Esophagus muscularis mucosa (tissue), 4 donors: Measurements from ENCODE around the gene HAUS1. TPM values are rescaled to one million over a fixed set of nuclear protein-coding genes. Genes with fewer than 3 reads are reported as not detected.

Source experiments
- DNase-seq: peaks from one replicate; pipeline ENCODE4 v3.0.0-alpha.2; 2017; ENCODE audit errors: extremely low spot score
- H3K27ac ChIP-seq, 4 donors: fragments of 200-600 bp; sonication (generic); replicated peaks in 1 of 4; 1 replicate in 3 of 4; 2 replicates in 1 of 4; pipeline ENCODE4 v1.5.1; 2016 to 2019; ENCODE audit warnings: mild to moderate bottlenecking in 1 of 4
- H3K27me3 ChIP-seq, 4 donors: fragments of 200-600 bp; sonication (generic); one replicate each; pipeline versions ENCODE4 v1.5.1 to v1.6.0; 2016 to 2019
- H3K36me3 ChIP-seq, 4 donors: fragments of 200-600 bp; sonication (generic); one replicate each; pipeline ENCODE4 v1.5.1; 2016 to 2019
- H3K4me1 ChIP-seq, 4 donors: fragments of 200-600 bp; sonication (generic); one replicate each; pipeline ENCODE4 v1.5.1; 2016 to 2019
- H3K4me3 ChIP-seq, 4 donors: fragments of 200-600 bp; sonication (generic); 1 replicate in 2 of 4; 2 replicates in 2 of 4; pipeline ENCODE4 v1.5.1; 2016 to 2019; ENCODE audit warnings: mild to moderate bottlenecking in 4 of 4, moderate library complexity in 1 of 4
- H3K9me3 ChIP-seq, 4 donors: fragments of 200-600 bp; sonication (generic); 1 replicate in 3 of 4; 2 replicates in 1 of 4; pipeline ENCODE4 v1.5.1; 2016 to 2019
- EP300 ChIP-seq: sonication (generic); formaldehyde crosslinking; IDR thresholded peaks from one replicate; pipeline ENCODE4 v1.6.1; 2017; ENCODE audit warnings: antibody characterized with exemption
- POLR2A ChIP-seq: fragments of 450-650 bp; IDR thresholded peaks from one replicate; pipeline ENCODE4 v1.6.1; 2017; ENCODE audit warnings: antibody characterized with exemption, moderate library complexity, mild to moderate bottlenecking, low read depth
- POLR2AphosphoS5 ChIP-seq, 2 donors: sonication (generic); formaldehyde crosslinking; IDR thresholded peaks; one replicate each; pipeline ENCODE4 v1.6.1; 2017; ENCODE audit warnings: antibody characterized with exemption in 2 of 2
- WGBS: methylation state at CpG from one replicate; pipeline ENCODE4 v1.1.5; 2018; 5-methylcytosine and 5-hydroxymethylcytosine counted together
- intact Hi-C: fragments of 100-400 bp; cut with DNase I; formaldehyde crosslinking; loops from one replicate; pipeline ENCODE4 v1.15.1; 2023
- total RNA-seq, 4 donors: library from RNA; depleted of rRNA; stranded (reverse); fragments of >200 nt; gene quantifications; one replicate each; pipeline versions ENCODE4 v1.1.0 to v1.2.1, GENCODE V29; 2016
- TF ChIP-seq, protein P1 (sequence below), 3 experiments: fragments of 200-600 bp in 2 of 3; fragments of 450-650 bp in 1 of 3; sonication (generic) in 2 of 3; IDR thresholded peaks; one replicate each; pipeline ENCODE4 v1.5.1; 2017 to 2019; ENCODE audit warnings: antibody characterized with exemption in 3 of 3, mild to moderate bottlenecking in 2 of 3, moderate library complexity in 1 of 3

The HAUS1 gene
- 10 to 100 TPM; 31.9 to 48.3 (median 34.8) TPM for total RNA-seq

DNA sequence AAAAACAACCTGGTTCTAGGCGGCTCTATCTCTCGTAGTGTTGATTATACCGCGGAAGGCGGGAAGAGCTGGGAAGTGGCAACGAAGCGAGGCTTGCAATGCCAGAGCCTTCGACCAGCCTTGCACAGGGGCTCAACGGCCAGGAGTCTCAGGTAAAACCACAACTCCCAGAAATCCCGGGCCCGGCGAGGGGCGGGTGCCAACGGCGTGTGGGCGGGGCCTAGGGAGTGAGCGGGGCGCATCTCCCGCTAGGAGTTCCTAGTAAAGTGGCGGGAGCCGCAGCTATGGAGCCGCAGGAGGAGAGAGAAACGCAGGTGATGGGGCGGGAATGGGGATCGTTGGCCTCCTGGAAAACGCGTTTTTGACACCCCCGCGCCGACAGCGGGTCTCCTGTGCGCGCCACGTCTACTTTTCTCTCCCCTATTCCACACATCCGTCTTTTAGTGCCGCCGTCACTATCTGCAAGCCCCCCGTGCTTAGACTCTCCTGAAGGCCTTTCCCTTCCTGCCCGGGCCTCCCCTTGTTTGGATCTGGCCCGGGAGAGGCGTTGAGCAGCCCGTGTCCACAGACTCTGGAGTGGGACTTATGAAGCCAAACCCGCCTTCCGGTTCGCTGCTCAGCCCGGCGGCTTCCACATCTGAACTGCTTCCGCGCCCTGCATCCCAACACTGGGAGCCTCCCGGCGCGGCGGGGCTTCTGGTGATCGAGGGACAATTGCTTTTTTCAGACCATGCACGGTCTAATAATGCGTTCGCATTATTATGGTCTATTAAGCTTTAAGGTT is at the start of gene HAUS1:
Gene HAUS1 (plus strand): TSS at position 258 of the 784 bp plus-strand sequence. CDS start 27 bp downstream, at position 285.
- H3K27me3 ChIP-seq: no peaks in the 10 kb centered on the region
- TF ChIP-seq POLR2A: no peak
- peak; percentile 83 to 86 for TF ChIP-seq POLR2AphosphoS5 (IDR thresholded peaks at IDR 0.05)
- intact Hi-C loops: no loop called here
- no peaks in the 10 kb centered on the region for H3K9me3 ChIP-seq
- peak within 1 kb of the TSS; percentile 76 to 93 (median 83) for H3K4me3 ChIP-seq
- H3K4me1 ChIP-seq: peaks cover 4 to 21% (median 18%) of the 10 kb centered on the region in 4 donors
- peak; percentile 97 for DNase-seq
- WGBS: under 1% methylated on average over 35 of the region's 57 CpGs
- H3K36me3 ChIP-seq: peaks cover 0 to 25% (median 5%) of the 10 kb centered on the region in 4 donors
- H3K27ac ChIP-seq: peak within 1 kb of the TSS; percentile 85 to 91 (median 88)

DNA sequence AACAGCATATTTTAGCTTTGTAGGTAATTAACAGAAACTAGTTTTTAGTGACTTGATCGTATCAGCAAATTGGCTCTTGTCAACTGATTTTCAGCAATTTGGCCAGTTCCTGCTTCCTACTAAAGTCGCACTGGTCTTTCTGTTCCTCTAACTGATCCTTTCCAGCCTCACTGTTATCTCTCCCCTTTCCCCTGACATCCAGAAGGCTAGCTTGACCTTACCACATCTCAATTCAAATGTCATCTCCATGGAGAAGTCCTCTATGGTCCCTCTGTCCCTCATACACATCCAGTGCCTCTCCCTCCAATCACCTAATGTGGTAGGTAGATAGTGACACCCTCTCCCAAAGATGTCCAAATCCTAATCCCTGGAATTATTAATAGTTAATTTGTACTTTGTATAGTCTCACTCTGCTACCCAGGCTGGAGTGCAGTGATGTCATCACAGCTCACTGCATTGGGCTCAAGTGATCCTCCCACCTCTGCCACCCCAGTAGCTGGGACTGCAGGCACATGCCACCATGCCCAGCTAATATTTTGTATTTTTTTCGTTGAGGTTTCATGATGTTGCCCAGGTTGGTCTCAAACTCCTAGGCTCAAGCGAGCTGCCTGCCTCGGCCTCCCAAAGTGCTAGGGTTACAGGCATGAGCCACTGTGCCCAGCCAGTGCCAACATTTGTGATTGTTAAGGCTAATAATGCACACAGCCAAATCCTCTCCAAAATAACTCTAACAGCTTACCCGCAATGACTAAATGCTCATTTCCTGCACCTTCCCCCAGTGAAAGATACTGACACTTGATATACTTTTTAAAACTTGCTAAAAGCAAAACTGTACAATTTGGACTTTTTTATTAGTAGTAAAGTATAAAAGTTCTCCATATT is 49.0 kb upstream of the HAUS1 start:
- intact Hi-C loops: no loop called here
- H3K9me3 ChIP-seq: no peaks in the 10 kb centered on the region
- H3K27me3 ChIP-seq: no peaks in the 10 kb centered on the region
- H3K4me1 ChIP-seq: peaks cover 0 to 7% (median 2%) of the 10 kb centered on the region in 4 donors
- no peak overlapping the region for H3K27ac ChIP-seq
- 78% methylated on average over 6 of the region's 6 CpGs for WGBS
- TF ChIP-seq POLR2AphosphoS5 (IDR thresholded peaks at IDR 0.05) (no peak), EP300 (no peak), POLR2A (no peak)
- TF ChIP-seq, protein P1, sequence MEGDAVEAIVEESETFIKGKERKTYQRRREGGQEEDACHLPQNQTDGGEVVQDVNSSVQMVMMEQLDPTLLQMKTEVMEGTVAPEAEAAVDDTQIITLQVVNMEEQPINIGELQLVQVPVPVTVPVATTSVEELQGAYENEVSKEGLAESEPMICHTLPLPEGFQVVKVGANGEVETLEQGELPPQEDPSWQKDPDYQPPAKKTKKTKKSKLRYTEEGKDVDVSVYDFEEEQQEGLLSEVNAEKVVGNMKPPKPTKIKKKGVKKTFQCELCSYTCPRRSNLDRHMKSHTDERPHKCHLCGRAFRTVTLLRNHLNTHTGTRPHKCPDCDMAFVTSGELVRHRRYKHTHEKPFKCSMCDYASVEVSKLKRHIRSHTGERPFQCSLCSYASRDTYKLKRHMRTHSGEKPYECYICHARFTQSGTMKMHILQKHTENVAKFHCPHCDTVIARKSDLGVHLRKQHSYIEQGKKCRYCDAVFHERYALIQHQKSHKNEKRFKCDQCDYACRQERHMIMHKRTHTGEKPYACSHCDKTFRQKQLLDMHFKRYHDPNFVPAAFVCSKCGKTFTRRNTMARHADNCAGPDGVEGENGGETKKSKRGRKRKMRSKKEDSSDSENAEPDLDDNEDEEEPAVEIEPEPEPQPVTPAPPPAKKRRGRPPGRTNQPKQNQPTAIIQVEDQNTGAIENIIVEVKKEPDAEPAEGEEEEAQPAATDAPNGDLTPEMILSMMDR (IDR thresholded peaks at IDR 0.05): no peak
- DNase-seq: no peak
- H3K4me3 ChIP-seq: no peak overlapping the region
- no peaks in the 10 kb centered on the region for H3K36me3 ChIP-seq

- peaks cover 0 to 7% (median 2%) of the 10 kb centered on the region in 4 donors for H3K4me1 ChIP-seq
- intact Hi-C loops: no loop called here
- no peaks in the 10 kb centered on the region for H3K9me3 ChIP-seq
- 57% methylated on average over 4 of the region's 4 CpGs for WGBS
- H3K4me3 ChIP-seq: no peak overlapping the region
- TF ChIP-seq POLR2AphosphoS5 (IDR thresholded peaks at IDR 0.05) (no peak), POLR2A (no peak), EP300 (no peak)
- TF ChIP-seq, protein P1 (IDR thresholded peaks at IDR 0.05): no peak
- no peaks in the 10 kb centered on the region for H3K27me3 ChIP-seq
- DNase-seq: no peak
- H3K36me3 ChIP-seq: no peaks in the 10 kb centered on the region
- no peak overlapping the region for H3K27ac ChIP-seq
Observed at GRCh38 chr18:46055838-46056230, 48.4 kb upstream of the HAUS1 start.

DNA sequence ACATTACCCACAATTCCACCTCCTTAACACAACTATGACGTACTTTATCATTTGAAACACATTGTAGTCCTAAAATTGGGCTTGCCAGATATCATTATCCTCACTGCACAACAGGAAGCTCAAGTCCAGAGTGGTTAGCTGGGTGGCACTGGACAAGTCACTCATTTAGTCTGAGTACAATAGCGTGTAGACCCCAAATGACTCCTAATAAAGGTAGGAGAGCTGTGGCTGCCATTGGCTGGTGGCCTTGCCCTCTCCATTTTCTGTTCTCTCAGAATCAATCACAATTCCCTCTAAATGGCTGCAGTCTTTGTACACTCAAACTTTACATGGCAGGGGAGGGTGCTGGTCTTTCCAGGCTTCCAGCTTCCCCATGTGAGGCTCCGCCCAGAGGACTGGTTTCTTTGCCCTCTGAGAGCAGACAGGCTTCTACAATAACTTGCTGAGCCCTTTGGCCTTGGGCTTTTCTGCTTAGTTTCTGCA is 43.8 kb upstream of the HAUS1 start:
- no peak for DNase-seq
- intact Hi-C loops: no loop called here
- Histone ChIP-seq H3K36me3 (no peaks in the 10 kb centered on the region), H3K27me3 (no peaks in the 10 kb centered on the region), H3K9me3 (no peaks in the 10 kb centered on the region), H3K27ac (no peak overlapping the region), H3K4me1 (no peaks in the 10 kb centered on the region), H3K4me3 (no peak overlapping the region)
- 88% methylated on average over 3 of the region's 3 CpGs for WGBS
- TF ChIP-seq POLR2AphosphoS5 (IDR thresholded peaks at IDR 0.05): no peak
- TF ChIP-seq, protein P1 (IDR thresholded peaks at IDR 0.05): no peak
- no peak for TF ChIP-seq POLR2A
- no peak for TF ChIP-seq EP300

DNA sequence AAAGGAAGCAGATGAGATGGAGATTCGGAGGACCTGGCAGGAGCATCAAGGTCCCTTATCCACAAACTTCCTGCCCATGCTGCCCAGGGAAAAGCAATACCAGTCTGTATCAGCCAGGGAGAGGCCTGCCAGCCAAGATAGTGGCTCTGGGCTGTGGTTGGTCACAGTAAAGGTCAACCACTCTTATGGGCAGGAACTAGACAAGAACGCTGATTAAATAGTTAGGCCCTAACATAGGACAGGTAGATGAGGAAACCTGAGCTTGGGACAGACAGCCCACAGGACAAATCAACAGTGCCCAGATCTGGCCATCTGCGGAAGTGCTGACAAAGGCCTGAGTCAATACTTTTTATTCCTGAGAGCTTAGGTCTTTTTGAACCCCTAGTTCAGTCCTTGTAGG is 42.8 kb upstream of the HAUS1 start:
- no peak for TF ChIP-seq POLR2AphosphoS5 (IDR thresholded peaks at IDR 0.05)
- TF ChIP-seq POLR2A: no peak
- TF ChIP-seq, protein P1 (IDR thresholded peaks at IDR 0.05): no peak
- no peak for TF ChIP-seq EP300
- 98% methylated on average over 3 of the region's 3 CpGs for WGBS
- no peak overlapping the region for H3K27ac ChIP-seq
- no peaks in the 10 kb centered on the region for H3K9me3 ChIP-seq
- no peaks in the 10 kb centered on the region for H3K4me1 ChIP-seq
- H3K27me3 ChIP-seq: no peaks in the 10 kb centered on the region
- no peak for DNase-seq
- intact Hi-C loops: no loop called here
- H3K4me3 ChIP-seq: no peak overlapping the region
- H3K36me3 ChIP-seq: no peaks in the 10 kb centered on the region
